GM10248 (cell line): ENCODE measurements around the gene TRUB2.

Experiments used
- CTCF ChIA-PET: fragments of 300-600 bp; sonication (Branson Sonifier 250); formaldehyde crosslinking; extraction: SDS; loops from one replicate; lab custom pipeline; 2021; ENCODE audit warnings: antibody characterized with exemption; lab: Yijun Ruan, JAX
- POLR2A ChIA-PET: fragments of 350-650 bp; sonication (Branson Sonifier 250); formaldehyde crosslinking; extraction: SDS; loops from one replicate; lab custom pipeline; 2020; ENCODE audit warnings: antibody characterized with exemption; lab: Yijun Ruan, JAX
- DNase-seq: peaks from one replicate; pipeline ENCODE4 v3.0.0; 2012; ENCODE audit errors: extremely low spot score
- TF ChIP-seq, protein P1 (sequence below): IDR thresholded peaks from 2 replicates; pipeline ENCODE4 v1.5.1; 2012; ENCODE audit warnings: mild to moderate bottlenecking, low read depth; ENCODE audit errors: extremely low read depth, missing control alignments, control extremely low read depth

Gene TRUB2

GRCh38 chr9:128276008-128276573 lies 46.2 kb downstream of the TRUB2 start, which contains the start of gene SWI5:
SWI5 (plus strand) TSS chr9:128276276.
- POLR2A ChIA-PET, result interaction anchor here (0.5 to 1.1 kb wide), 6 partner anchors 21 to 362 kb away, joined by 3 to 6 read pairs (median 3); no protein-coding TSS in a partner anchor
- DNase-seq, result peak; percentile 100
- TF ChIP-seq, protein P1, sequence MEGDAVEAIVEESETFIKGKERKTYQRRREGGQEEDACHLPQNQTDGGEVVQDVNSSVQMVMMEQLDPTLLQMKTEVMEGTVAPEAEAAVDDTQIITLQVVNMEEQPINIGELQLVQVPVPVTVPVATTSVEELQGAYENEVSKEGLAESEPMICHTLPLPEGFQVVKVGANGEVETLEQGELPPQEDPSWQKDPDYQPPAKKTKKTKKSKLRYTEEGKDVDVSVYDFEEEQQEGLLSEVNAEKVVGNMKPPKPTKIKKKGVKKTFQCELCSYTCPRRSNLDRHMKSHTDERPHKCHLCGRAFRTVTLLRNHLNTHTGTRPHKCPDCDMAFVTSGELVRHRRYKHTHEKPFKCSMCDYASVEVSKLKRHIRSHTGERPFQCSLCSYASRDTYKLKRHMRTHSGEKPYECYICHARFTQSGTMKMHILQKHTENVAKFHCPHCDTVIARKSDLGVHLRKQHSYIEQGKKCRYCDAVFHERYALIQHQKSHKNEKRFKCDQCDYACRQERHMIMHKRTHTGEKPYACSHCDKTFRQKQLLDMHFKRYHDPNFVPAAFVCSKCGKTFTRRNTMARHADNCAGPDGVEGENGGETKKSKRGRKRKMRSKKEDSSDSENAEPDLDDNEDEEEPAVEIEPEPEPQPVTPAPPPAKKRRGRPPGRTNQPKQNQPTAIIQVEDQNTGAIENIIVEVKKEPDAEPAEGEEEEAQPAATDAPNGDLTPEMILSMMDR, result no peak
- CTCF ChIA-PET, result interaction anchor here (1.2 to 3.2 kb wide), 2 partner anchors 14 to 19 kb away, joined by 3 to 12 read pairs; no protein-coding TSS in a partner anchor

DNA sequence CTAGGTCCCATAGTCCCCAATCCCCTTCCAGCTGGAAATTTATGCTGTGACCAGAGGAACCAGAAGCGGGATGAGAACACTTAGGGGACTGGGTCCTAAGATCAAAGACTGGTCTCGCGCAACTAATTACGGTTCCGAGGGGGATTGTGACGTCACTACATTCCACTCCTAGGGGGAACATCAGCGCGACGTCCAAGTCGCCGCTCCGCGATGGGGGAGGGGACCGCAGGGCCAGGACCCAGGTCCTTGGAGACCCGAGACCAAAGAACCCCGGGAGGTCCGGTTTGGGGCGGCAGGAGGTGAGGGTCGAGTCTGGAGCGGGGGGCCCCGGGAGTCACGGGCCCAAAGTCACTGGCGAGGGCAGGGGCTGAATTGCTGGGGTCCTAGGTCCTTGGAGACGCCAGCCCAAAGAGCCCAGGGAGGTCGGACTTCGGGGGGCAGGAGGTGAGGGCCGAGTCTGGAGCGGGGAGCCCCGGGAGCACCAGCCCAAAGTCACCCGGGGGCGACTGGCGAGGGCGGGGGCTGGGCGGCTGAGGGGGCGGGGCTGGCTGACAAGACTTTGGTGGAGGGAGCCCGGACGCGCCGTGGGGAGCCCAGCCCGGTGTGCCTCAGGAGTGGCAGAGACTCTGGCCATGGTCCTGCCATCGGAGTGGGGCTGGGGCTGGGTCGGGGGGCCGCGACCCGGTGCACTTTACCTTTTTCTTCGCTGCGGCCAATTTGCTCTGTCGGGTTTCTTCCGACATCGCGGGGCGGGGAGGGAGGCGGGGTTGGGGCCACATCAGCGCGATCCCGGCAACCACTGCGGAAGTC lies 46.8 kb downstream of the TRUB2 start, which contains the start of gene GOLGA2:
GOLGA2 (minus strand) TSS at position 810 of the 810 bp plus-strand sequence; CDS start at position 779, 31 bp downstream.
- ChIA-PET CTCF (interaction anchor here (1.2 to 3.2 kb wide), 3 partner anchors 13 to 21 kb away, joined by 3 to 12 read pairs (median 7); no protein-coding TSS in a partner anchor), POLR2A (interaction anchor here (0.6 to 1.1 kb wide), 5 partner anchors 21 to 362 kb away, joined by 3 to 6 read pairs (median 3); no protein-coding TSS in a partner anchor)
- peak; percentile 84 for DNase-seq
- TF ChIP-seq, protein P1, result no peak

DNA sequence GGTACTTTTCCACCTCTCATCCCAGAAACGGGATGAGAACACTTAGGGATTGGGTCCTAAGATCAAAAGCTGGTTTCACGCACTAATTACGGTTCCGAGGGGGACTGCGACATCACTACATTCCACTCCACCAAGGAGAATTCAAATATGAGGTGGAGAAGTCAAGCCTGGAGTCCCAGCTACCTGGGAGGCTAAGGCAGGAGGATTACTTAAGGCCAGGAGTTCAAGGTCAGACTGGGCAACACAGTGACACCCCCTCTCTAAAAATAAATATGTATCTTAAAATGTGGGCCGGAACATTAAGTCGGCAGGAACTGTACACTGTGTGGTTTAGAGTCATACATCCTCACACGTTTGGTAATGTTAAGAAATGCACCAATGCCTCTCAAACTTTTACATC lies 48.0 kb downstream of the TRUB2 start:
- CTCF ChIA-PET, result interaction anchor here (1.2 to 2.1 kb wide), 3 partner anchors 9 to 114 kb away, joined by 3 to 7 read pairs (median 6); partner anchors contain the start of gene BBLN
- TF ChIP-seq, protein P1, result no peak
- POLR2A ChIA-PET, result no interaction called here
- no peak for DNase-seq

- ChIA-PET CTCF (interaction anchor here (0.6 kb wide), 1 partner anchor 16 kb away, joined by 3 read pairs; no protein-coding TSS in a partner anchor), POLR2A (no interaction called here)
- no peak for DNase-seq
- TF ChIP-seq, protein P1, result no peak
Measured at GRCh38 chr9:128271512-128271911, 50.7 kb downstream of the TRUB2 start.

GRCh38 chr9:128271112-128271511 lies 51.1 kb downstream of the TRUB2 start:
- POLR2A ChIA-PET, result no interaction called here

More at GRCh38 chr9:128271112-128271511, 51.1 kb downstream of the TRUB2 start:
- CTCF ChIA-PET, result interaction anchor here (0.6 kb wide), 1 partner anchor 16 kb away, joined by 3 read pairs; no protein-coding TSS in a partner anchor
- TF ChIP-seq, protein P1, result no peak
- DNase-seq, result no peak
